HepG2 (cell line): ENCODE data around the gene MRPL28. TPM values are rescaled to one million over a fixed set of nuclear protein-coding genes. Genes with fewer than 3 reads are reported as not detected.

Experiments used
- ATAC-seq: fragments of 200-7000 bp; cut with Tn5 transposase; 3 replicates; pipeline ENCODE4 v1.9.1; 2020; ENCODE audit warnings: mild to moderate bottlenecking, moderate library complexity
- BruUV-seq: library from RNA; stranded (reverse); fragments of 400-500 nt; replicated peaks from 2 replicates; lab custom pipeline; 2021; lab: Mats Ljungman, UMichigan
- CTCF ChIA-PET: fragments of 300-600 bp; formaldehyde crosslinking; extraction: SDS; loops from one replicate; lab custom pipeline; 2021; ENCODE audit warnings: low total read pairs, inconsistent platforms, low intra/inter-chr PET ratio; lab: Yijun Ruan, JAX
- POLR2A ChIA-PET: fragments of 350-600 bp; sonication (Branson Sonifier 250); formaldehyde crosslinking; loops from one replicate; lab custom pipeline; 2020; ENCODE audit warnings: antibody characterized with exemption, inconsistent platforms; lab: Yijun Ruan, JAX
- DNase-seq: peaks from one replicate; pipeline ENCODE4 v3.0.0-alpha.2; 2015; ENCODE audit warnings: low spot score
- FAIRE-seq: peaks from 3 replicates; lab custom pipeline; 2011; peaks lifted over from hg19 to GRCh38; lab: Jason Lieb, UNC
- H2AFZ ChIP-seq: one replicate; pipeline ENCODE4 v1.6.1; 2011; ENCODE audit warnings: low read length, inconsistent platforms
- H3K27ac ChIP-seq: fragments of 300-600 bp; 3 replicates; pipeline ENCODE4 v1.8.0; 2011; ENCODE audit warnings: mixed run types, mild to moderate bottlenecking, mixed read lengths, low read length, inconsistent platforms; ENCODE audit not compliant: insufficient read depth; ENCODE audit errors: extremely low read length
- H3K27me3 ChIP-seq, 2 experiments: fragments of 200-600 bp in 1 of 2; 2 replicates in 1 of 2; 3 replicates in 1 of 2; pipeline versions ENCODE4 v1.6.0 to v1.8.0; 2011; ENCODE audit warnings: low read length in 2 of 2, mild to moderate bottlenecking in 2 of 2, moderate library complexity in 2 of 2, inconsistent platforms in 1 of 2; ENCODE audit not compliant: insufficient read depth in 2 of 2, control insufficient read depth in 1 of 2
- H3K36me3 ChIP-seq, 2 experiments: fragments of 200-600 bp in 1 of 2; replicated peaks in 1 of 2; 2 replicates in 1 of 2; 3 replicates in 1 of 2; pipeline versions ENCODE4 v1.5.1 to v1.8.0; 2011; ENCODE audit warnings: low read length in 2 of 2, inconsistent platforms in 1 of 2; ENCODE audit not compliant: insufficient read depth in 2 of 2, control insufficient read depth in 1 of 2
- H3K4me1 ChIP-seq: 2 replicates; pipeline ENCODE4 v1.5.1; 2012; ENCODE audit warnings: low read length, inconsistent platforms; ENCODE audit not compliant: insufficient read depth
- H3K4me2 ChIP-seq: 2 replicates; pipeline ENCODE4 v1.6.0; 2011; ENCODE audit warnings: low read depth, low read length, inconsistent platforms
- H3K4me3 ChIP-seq, 3 experiments: fragments of 200-600 bp in 1 of 3; sonication (generic), shearing (Covaris generic) in 1 of 3; replicated peaks in 1 of 3; 2 replicates each; pipeline ENCODE4 v1.5.1; 2011 to 2016; ENCODE audit warnings: low read length in 3 of 3, inconsistent platforms in 2 of 3, low read depth in 2 of 3, mild to moderate bottlenecking in 2 of 3, control low read depth in 1 of 3, mixed read lengths in 1 of 3; ENCODE audit not compliant: insufficient read depth in 1 of 3
- H3K79me2 ChIP-seq: one replicate; pipeline ENCODE4 v1.6.1; 2011; ENCODE audit warnings: low read length, inconsistent platforms; ENCODE audit not compliant: insufficient read depth
- H3K9ac ChIP-seq: 2 replicates; pipeline ENCODE4 v1.6.0; 2011; ENCODE audit warnings: mild to moderate bottlenecking, low read depth, low read length, inconsistent platforms; ENCODE audit not compliant: insufficient read depth
- H3K9me3 ChIP-seq: 2 replicates; pipeline ENCODE4 v1.5.1; 2012; ENCODE audit warnings: mild to moderate bottlenecking, low read length
- H4K20me1 ChIP-seq: 2 replicates; pipeline ENCODE4 v1.6.0; 2011; ENCODE audit warnings: inconsistent platforms, mild to moderate bottlenecking, low read length, moderate library complexity; ENCODE audit not compliant: insufficient read depth
- MAX ChIP-seq: IDR thresholded peaks from 2 replicates; pipeline ENCODE4 v1.6.1; 2012; ENCODE audit warnings: inconsistent platforms
- MEIS1 ChIP-seq: sonication (generic); formaldehyde crosslinking; IDR thresholded peaks from 2 replicates; pipeline ENCODE4 v1.9.0; 2021; ENCODE audit warnings: mild to moderate bottlenecking, missing genetic modification reagents, moderate library complexity, borderline replicate concordance
- ZHX2 ChIP-seq, 2 experiments: sonication (generic) in 1 of 2; formaldehyde crosslinking in 1 of 2; IDR thresholded peaks; 2 replicates each; pipeline versions ENCODE4 v1.6.1 to v1.9.0; 2014 to 2022; ENCODE audit warnings: antibody characterized with exemption in 1 of 2, borderline replicate concordance in 1 of 2, inconsistent platforms in 1 of 2, low read depth in 1 of 2, missing genetic modification reagents in 1 of 2
- ZNF687 ChIP-seq: sonication (generic); formaldehyde crosslinking; IDR thresholded peaks from 2 replicates; pipeline ENCODE4 v1.5.1; 2020; ENCODE audit warnings: mild to moderate bottlenecking, missing genetic modification reagents, moderate library complexity
- ZNF883 ChIP-seq: sonication (generic); formaldehyde crosslinking; IDR thresholded peaks from 2 replicates; pipeline ENCODE4 v1.5.1; 2020; ENCODE audit warnings: mild to moderate bottlenecking, missing genetic modification reagents; ENCODE audit errors: not compliant biosample characterization
- WGBS: methylation state at CpG from one replicate; pipeline ENCODE4 v1.1.6; 2017; ENCODE audit warnings: low lambda C conversion rate; 5-methylcytosine and 5-hydroxymethylcytosine counted together
- in situ Hi-C: cut with HindIII; loops from 2 replicates; pipeline ENCODE4 v1.10.0; 2017; ENCODE audit warnings: low pct_unique_long_range_greater_than_20kb; ENCODE audit not compliant: extremely low pct_ligation_motif_present
- intact Hi-C: fragments of 100-400 bp; cut with micrococcal nuclease; formaldehyde crosslinking; loops from one replicate; pipeline ENCODE4 v1.10.0; 2022; ENCODE audit not compliant: unreplicated experiment
- polyA plus RNA-seq, 8 experiments: library from polyadenylated mRNA; depleted of rRNA in 3 of 8; stranded (reverse) in 7 of 8; unstranded in 1 of 8; fragments of >200 nt; fragmentation: Illumina TruSeq in 4 of 8; extraction: Trizol in 4 of 8; gene quantifications; 2 replicates each; pipeline versions ENCODE4 v1.2.1 to v1.2.3, GENCODE V29; 2011 to 2016; ENCODE audit warnings: low read depth in 4 of 8, missing spikeins in 1 of 8, mixed read lengths in 1 of 8; ENCODE audit not compliant: insufficient read depth in 1 of 8
- total RNA-seq, 5 experiments: library from RNA; depleted of rRNA; stranded (reverse); fragments of >200 nt; fragmentation: Illumina TruSeq; extraction: Trizol; gene quantifications; 2 replicates each; pipeline ENCODE4 v1.2.3, GENCODE V29; 2016; ENCODE audit warnings: low read depth in 1 of 5

The MRPL28 gene
- total and polyA plus RNA-seq, 2 of the 13 experiments (the other 11 are each of a cell fraction or from before 2014, with no cell fraction given), result 114 to 135 TPM

GRCh38 chr16:354291-354881 is 16.0 kb downstream of the MRPL28 start:
- Histone ChIP-seq H2AFZ (no peak overlapping the region), H3K79me2 (peaks cover 25% of the 10 kb centered on the region), H3K27me3 (no peaks in the 10 kb centered on the region), H3K4me1 (peaks cover 72% of the 10 kb centered on the region), H3K4me2 (peak overlapping the region; percentile 100), H3K9me3 (no peaks in the 10 kb centered on the region), H3K36me3 (peaks cover 1 to 8% of the 10 kb centered on the region in 2 experiments; a peak in 2 of 5 replicates), H3K4me3 (peak overlapping the region in 2 of 3 experiments; percentile 78 to 84; a peak in 3 of 6 replicates), H4K20me1 (0 out of 2 replicates have a peak, but pooled peaks cover under 1% of the 10 kb centered on the region), H3K27ac (no peak overlapping the region), H3K9ac (peak overlapping the region; percentile 85; the same call in 1 of the 2 replicates)
- ChIA-PET POLR2A (no interaction called here), CTCF (no interaction called here)
- WGBS, result 80% methylated on average over 9 of the region's 12 CpGs
- intact Hi-C loops (no loop called here), in situ Hi-C loops (no loop called here)
- no TSS peak for BruUV-seq
- DNase-seq, result no peak
- TF ChIP-seq ZHX2 (IDR thresholded peaks at IDR 0.05; ENCODE audit: low read depth) (no peak), ZHX2 (CRISPR knock-in tag; IDR thresholded peaks at IDR 0.05; ENCODE audit: borderline replicate concordance) (no peak), ZNF883 (peak; percentile 32), MAX (no peak), MEIS1 (CRISPR knock-in tag) (0 out of 2 replicates have a peak, but pooled peaks have one; percentile 35), ZNF687 (CRISPR knock-in tag) (peak; percentile 52)
- no peak for ATAC-seq
- FAIRE-seq, result no peak
